Kidney (tissue), 14 donors: Measurements from ENCODE around the gene ZDHHC3. TPM values are rescaled to one million over a fixed set of nuclear protein-coding genes. Genes with fewer than 3 reads are reported as not detected.

ENCODE experiments used
- DNase-seq, 5 donors: peaks; one replicate each; pipeline ENCODE4 v3.0.0-alpha.2; 2013 to 2020
- FAIRE-seq: peaks from 2 replicates; lab custom pipeline; 2012; peaks lifted over from hg19 to GRCh38; lab: Jason Lieb, UNC
- H3K27ac ChIP-seq, 2 donors: one replicate each; pipeline ENCODE4 v1.7.0; 2013; ENCODE audit warnings: low read depth in 2 of 2, low read length in 2 of 2, inconsistent platforms in 1 of 2
- H3K27me3 ChIP-seq: one replicate; pipeline ENCODE4 v1.7.1; 2013; ENCODE audit warnings: low read length, inconsistent platforms; ENCODE audit not compliant: control insufficient read depth, insufficient read depth
- H3K36me3 ChIP-seq, 3 donors: one replicate each; pipeline versions ENCODE4 v1.7.0 to v1.7.1; 2013; ENCODE audit warnings: low read length in 3 of 3, control low read depth in 1 of 3, inconsistent platforms in 1 of 3; ENCODE audit not compliant: insufficient read depth in 3 of 3, control insufficient read depth in 2 of 3
- H3K4me1 ChIP-seq, 3 donors: one replicate each; pipeline versions ENCODE4 v1.7.0 to v1.7.1; 2013; ENCODE audit warnings: low read length in 3 of 3, inconsistent platforms in 1 of 3, low read depth in 1 of 3; ENCODE audit not compliant: control insufficient read depth in 2 of 3, insufficient read depth in 2 of 3
- H3K4me3 ChIP-seq, 3 donors: one replicate each; pipeline versions ENCODE4 v1.7.0 to v1.8.1; 2013; ENCODE audit warnings: low read length in 3 of 3, control low read depth in 1 of 3, inconsistent platforms in 1 of 3
- H3K9ac ChIP-seq, 3 donors: one replicate each; pipeline versions ENCODE4 v1.7.0 to v1.7.1; 2013; ENCODE audit warnings: low read length in 3 of 3, control low read depth in 1 of 3, inconsistent platforms in 1 of 3
- H3K9me3 ChIP-seq, 3 donors: one replicate each; pipeline versions ENCODE4 v1.7.0 to v1.7.1; 2013; ENCODE audit warnings: low read length in 3 of 3, control low read depth in 1 of 3, inconsistent platforms in 1 of 3; ENCODE audit not compliant: control insufficient read depth in 2 of 3, insufficient read depth in 1 of 3
- intact Hi-C: fragments of 100-400 bp; cut with DNase I; formaldehyde crosslinking; loops from one replicate; pipeline ENCODE4 v1.11.1; 2022
- polyA plus RNA-seq: library from polyadenylated mRNA; stranded (reverse); fragments of 350-450 nt; fragmentation: Illumina TruSeq; extraction: RNeasy Lipid Tissue Mini Kit (QIAGEN cat#74804); gene quantifications from one replicate; pipeline ENCODE4 v1.2.3, GENCODE V29; 2014; ENCODE audit warnings: low read depth, low replicate concordance; ENCODE audit not compliant: insufficient read depth
- total RNA-seq: library from RNA; stranded (reverse); fragmentation: NEBNext Ultra II Directional; extraction: Animal tissue kit (Norgen Biotek cat#: 25700); gene quantifications from one replicate; pipeline ENCODE4 v1.2.1, GENCODE V29; 2021
- TF ChIP-seq, protein P1 (sequence below): IDR thresholded peaks from 3 replicates; pipeline ENCODE4 v1.5.1; 2012; ENCODE audit warnings: mild to moderate bottlenecking, moderate library complexity, borderline replicate concordance; ENCODE audit not compliant: insufficient read depth; ENCODE audit errors: extremely low read depth
- donor health status: control.
- donor health status: control.
- donor health status: control.
- donor health status: control.
- donor health status: control.
- donor health status: DM: yes; HTN: yes; CAD: no.
- donor health status: Normal renal cell carcinoma (clear cell type).

The ZDHHC3 gene
- total and polyA plus RNA-seq, 2 donors from 2014 or later: 60.2 to 71.5 TPM

GRCh38 chr3:44890258-44890657 is 85.7 kb downstream of the ZDHHC3 start:
- intact Hi-C loops: no loop called here
- Histone ChIP-seq H3K4me3 (no peak overlapping the region), H3K9me3 (no peaks in the 10 kb centered on the region), H3K4me1 (no peaks in the 10 kb centered on the region), H3K36me3 (no peaks in the 10 kb centered on the region), H3K27me3 (no peaks in the 10 kb centered on the region), H3K9ac (no peak overlapping the region), H3K27ac (no peak overlapping the region)
- DNase-seq (no peak), FAIRE-seq (no peak)
- TF ChIP-seq, protein P1, sequence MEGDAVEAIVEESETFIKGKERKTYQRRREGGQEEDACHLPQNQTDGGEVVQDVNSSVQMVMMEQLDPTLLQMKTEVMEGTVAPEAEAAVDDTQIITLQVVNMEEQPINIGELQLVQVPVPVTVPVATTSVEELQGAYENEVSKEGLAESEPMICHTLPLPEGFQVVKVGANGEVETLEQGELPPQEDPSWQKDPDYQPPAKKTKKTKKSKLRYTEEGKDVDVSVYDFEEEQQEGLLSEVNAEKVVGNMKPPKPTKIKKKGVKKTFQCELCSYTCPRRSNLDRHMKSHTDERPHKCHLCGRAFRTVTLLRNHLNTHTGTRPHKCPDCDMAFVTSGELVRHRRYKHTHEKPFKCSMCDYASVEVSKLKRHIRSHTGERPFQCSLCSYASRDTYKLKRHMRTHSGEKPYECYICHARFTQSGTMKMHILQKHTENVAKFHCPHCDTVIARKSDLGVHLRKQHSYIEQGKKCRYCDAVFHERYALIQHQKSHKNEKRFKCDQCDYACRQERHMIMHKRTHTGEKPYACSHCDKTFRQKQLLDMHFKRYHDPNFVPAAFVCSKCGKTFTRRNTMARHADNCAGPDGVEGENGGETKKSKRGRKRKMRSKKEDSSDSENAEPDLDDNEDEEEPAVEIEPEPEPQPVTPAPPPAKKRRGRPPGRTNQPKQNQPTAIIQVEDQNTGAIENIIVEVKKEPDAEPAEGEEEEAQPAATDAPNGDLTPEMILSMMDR: no peak

DNA sequence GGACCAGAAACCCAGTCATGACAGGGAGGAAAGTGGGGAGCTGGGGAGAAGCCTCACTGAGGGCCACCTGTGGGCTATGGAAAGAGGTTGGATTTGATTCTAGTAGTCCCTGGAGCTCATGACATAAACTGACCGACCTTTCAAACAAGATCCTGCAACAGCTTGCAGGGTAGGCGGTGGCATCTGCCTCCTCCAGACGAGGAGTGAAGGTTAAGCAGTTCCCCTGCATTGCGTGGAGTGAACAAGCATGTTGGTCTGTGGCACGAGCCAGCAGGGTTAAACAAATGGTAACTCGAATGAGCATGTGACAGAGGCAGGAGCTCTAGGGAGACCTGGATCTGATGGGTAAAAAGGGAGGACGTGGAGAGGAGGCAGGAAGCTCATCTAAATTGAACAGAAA is 88.9 kb downstream of the ZDHHC3 start:
- peaks cover 0 to 3% (median 0%) of the 10 kb centered on the region in 3 donors for H3K9me3 ChIP-seq
- H3K4me3 ChIP-seq: no peak overlapping the region
- no peaks in the 10 kb centered on the region for H3K36me3 ChIP-seq
- intact Hi-C loops: no loop called here
- no peaks in the 10 kb centered on the region for H3K27me3 ChIP-seq
- H3K4me1 ChIP-seq: no peaks in the 10 kb centered on the region
- DNase-seq (no peak), FAIRE-seq (no peak)
- H3K27ac ChIP-seq: no peak overlapping the region
- H3K9ac ChIP-seq: no peak overlapping the region
- TF ChIP-seq, protein P1: no peak

GRCh38 chr3:44886561-44886960 is 89.4 kb downstream of the ZDHHC3 start:
- TF ChIP-seq, protein P1: no peak
- no peak overlapping the region for H3K27ac ChIP-seq
- no peaks in the 10 kb centered on the region for H3K4me1 ChIP-seq
- no peaks in the 10 kb centered on the region for H3K27me3 ChIP-seq
- FAIRE-seq (no peak), DNase-seq (no peak)
- H3K36me3 ChIP-seq: no peaks in the 10 kb centered on the region
- H3K9ac ChIP-seq: no peak overlapping the region
- no peak overlapping the region for H3K4me3 ChIP-seq
- intact Hi-C loops: no loop called here
- H3K9me3 ChIP-seq: peaks cover 0 to 3% (median 0%) of the 10 kb centered on the region in 3 donors

DNA sequence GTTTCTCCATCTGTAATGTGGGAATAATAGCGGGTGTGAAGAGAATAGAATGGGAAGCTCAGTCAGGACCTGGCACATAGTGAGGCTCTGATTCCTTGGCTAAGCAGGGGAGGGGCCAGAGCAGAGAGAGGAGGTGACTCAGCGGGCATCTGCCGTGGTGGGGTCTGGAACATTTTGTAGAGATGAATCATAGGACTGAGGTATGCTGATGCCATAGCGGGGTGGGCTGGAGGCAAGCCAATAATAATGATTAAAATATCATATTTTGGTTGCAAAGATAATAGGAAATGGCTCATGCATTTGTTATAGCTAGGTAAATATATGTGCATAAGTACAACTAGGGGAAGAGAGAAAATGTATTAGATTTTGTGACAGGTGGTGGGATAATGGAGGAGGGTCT is 90.4 kb downstream of the ZDHHC3 start:
- Histone ChIP-seq H3K4me1 (no peaks in the 10 kb centered on the region), H3K27ac (no peak overlapping the region), H3K27me3 (no peaks in the 10 kb centered on the region), H3K9me3 (peaks cover 0 to 3% (median 0%) of the 10 kb centered on the region in 3 donors), H3K36me3 (no peaks in the 10 kb centered on the region), H3K9ac (no peak overlapping the region), H3K4me3 (no peak overlapping the region)
- DNase-seq (no peak), FAIRE-seq (no peak)
- intact Hi-C loops: no loop called here
- TF ChIP-seq, protein P1: no peak
